A549 (cell line): ENCODE results near the gene DDR2. TPM values are rescaled to one million over a fixed set of nuclear protein-coding genes. Genes with fewer than 3 reads are reported as not detected.

Source experiments
- ATAC-seq, 2 experiments: fragments of 200-7000 bp in 1 of 2; fragments of >200 bp in 1 of 2; cut with Nextera tagmentation in 1 of 2; cut with Tn5 transposase in 1 of 2; 3 replicates each; pipeline versions ENCODE4 v1.8.0 to v1.9.1; 2018 to 2020; ENCODE audit warnings: mild to moderate bottlenecking in 1 of 2, moderate library complexity in 1 of 2
- CTCF ChIA-PET: fragments of 300-600 bp; sonication (Branson Sonifier 250); formaldehyde crosslinking; extraction: SDS; loops from one replicate; lab custom pipeline; 2021; ENCODE audit warnings: antibody characterized with exemption, inconsistent platforms; lab: Yijun Ruan, JAX
- POLR2A ChIA-PET: fragments of 350-600 bp; formaldehyde crosslinking; extraction: SDS; loops from one replicate; lab custom pipeline; 2021; ENCODE audit warnings: antibody characterized with exemption, inconsistent platforms; lab: Yijun Ruan, JAX
- DNase-seq, 2 experiments: peaks; one replicate each; pipeline versions ENCODE4 v3.0.0 to v3.0.0-alpha.2; 2011 to 2016; ENCODE audit warnings: low read depth in 1 of 2, low spot score in 1 of 2
- FAIRE-seq: peaks from 2 replicates; lab custom pipeline; 2011; peaks lifted over from hg19 to GRCh38; lab: Jason Lieb, UNC
- H3K27ac ChIP-seq, 2 experiments: fragments of >200 bp; sonication (Bioruptor Twin); formaldehyde crosslinking; 3 replicates each; pipeline ENCODE4 v1.5.1; 2016 to 2017
- H3K4me1 ChIP-seq: fragments of >200 bp; sonication (Bioruptor Twin); formaldehyde crosslinking; 3 replicates; pipeline ENCODE4 v1.6.1; 2016
- H3K4me2 ChIP-seq: fragments of >200 bp; sonication (Bioruptor Twin); formaldehyde crosslinking; 3 replicates; pipeline ENCODE4 v1.6.1; 2016
- H3K4me3 ChIP-seq: fragments of >200 bp; sonication (Bioruptor Twin); formaldehyde crosslinking; 3 replicates; pipeline ENCODE4 v1.5.1; 2016
- H3K9me3 ChIP-seq: fragments of >200 bp; sonication (Bioruptor Twin); formaldehyde crosslinking; 3 replicates; pipeline ENCODE4 v1.6.1; 2016
- CBX2 ChIP-seq: fragments of 200-600 bp; sonication (generic); IDR thresholded peaks from 2 replicates; pipeline ENCODE4 v1.6.1; 2016; ENCODE audit warnings: low read depth, mild to moderate bottlenecking, borderline replicate concordance
- CHD4 ChIP-seq: fragments of 200-600 bp; sonication (generic); IDR thresholded peaks from 2 replicates; pipeline ENCODE4 v1.6.1; 2016; ENCODE audit warnings: antibody characterized with exemption, mild to moderate bottlenecking, borderline replicate concordance
- EHF ChIP-seq: fragments of 250-450 bp; sonication (Bioruptor Pico); IDR thresholded peaks from 2 replicates; pipeline ENCODE4 v1.5.0; 2020; ENCODE audit warnings: mild to moderate bottlenecking
- ELK1 ChIP-seq: fragments of 150-350 bp; IDR thresholded peaks from 2 replicates; pipeline ENCODE4 v1.6.1; 2014; ENCODE audit warnings: low read depth, mild to moderate bottlenecking, low read length
- ESRRA ChIP-seq: fragments of 150-350 bp; IDR thresholded peaks from 2 replicates; pipeline ENCODE4 v1.6.1; 2014; ENCODE audit warnings: mild to moderate bottlenecking, low read length, borderline replicate concordance
- FOXS1 ChIP-seq: fragments of 250-450 bp; sonication (Bioruptor Pico); IDR thresholded peaks from 2 replicates; pipeline ENCODE4 v1.5.0; 2020; ENCODE audit warnings: mild to moderate bottlenecking, moderate library complexity
- HDAC2 ChIP-seq: fragments of 200-600 bp; sonication (generic); IDR thresholded peaks from 2 replicates; pipeline ENCODE4 v1.6.1; 2016
- HEYL ChIP-seq: fragments of 250-450 bp; sonication (Bioruptor Pico); IDR thresholded peaks from 2 replicates; pipeline ENCODE4 v1.8.0; 2021; ENCODE audit warnings: mild to moderate bottlenecking, moderate library complexity
- HOXA7 ChIP-seq: fragments of 250-450 bp; sonication (Bioruptor Pico); IDR thresholded peaks from 2 replicates; pipeline ENCODE4 v1.5.0; 2020; ENCODE audit warnings: mild to moderate bottlenecking, moderate library complexity
- HOXB13 ChIP-seq: fragments of 250-450 bp; sonication (Bioruptor Pico); IDR thresholded peaks from 2 replicates; pipeline ENCODE4 v1.5.0; 2020; ENCODE audit warnings: low read depth, mild to moderate bottlenecking, moderate library complexity
- HOXB5 ChIP-seq: fragments of 250-450 bp; sonication (Bioruptor Pico); IDR thresholded peaks from 2 replicates; pipeline ENCODE4 v1.5.0; 2020; ENCODE audit warnings: mild to moderate bottlenecking, moderate library complexity
- MAZ ChIP-seq: fragments of 150-350 bp; IDR thresholded peaks from 2 replicates; pipeline ENCODE4 v1.6.1; 2014; ENCODE audit warnings: antibody characterized with exemption, low read depth, low read length, borderline replicate concordance
- MYC ChIP-seq: IDR thresholded peaks from 2 replicates; pipeline ENCODE4 v1.6.1; 2012; ENCODE audit warnings: mild to moderate bottlenecking, inconsistent platforms, low read length, improper control_type of control experiment, borderline replicate concordance
- NPAS2 ChIP-seq: fragments of 250-450 bp; sonication (Bioruptor Pico); IDR thresholded peaks from 2 replicates; pipeline ENCODE4 v1.8.0; 2022; ENCODE audit warnings: mild to moderate bottlenecking, moderate library complexity, borderline replicate concordance
- PHF8 ChIP-seq: fragments of 200-600 bp; sonication (generic); IDR thresholded peaks from 2 replicates; pipeline ENCODE4 v1.6.1; 2016; ENCODE audit warnings: low read depth, mild to moderate bottlenecking, antibody characterized with exemption, moderate library complexity, borderline replicate concordance
- RAD21 ChIP-seq, 2 experiments: fragments of >200 bp in 1 of 2; sonication (Bioruptor Twin) in 1 of 2; formaldehyde crosslinking in 1 of 2; IDR thresholded peaks in 1 of 2; conservative IDR thresholded peaks in 1 of 2; 2 replicates in 1 of 2; 3 replicates in 1 of 2; pipeline ENCODE4 v1.6.1; 2012 to 2018; ENCODE audit warnings: inconsistent platforms in 1 of 2
- RARB ChIP-seq: fragments of 250-450 bp; sonication (Bioruptor Pico); IDR thresholded peaks from 2 replicates; pipeline ENCODE4 v1.8.0; 2021; ENCODE audit warnings: mild to moderate bottlenecking, moderate library complexity
- RCOR1 ChIP-seq: fragments of 150-350 bp; IDR thresholded peaks from 2 replicates; pipeline ENCODE4 v1.6.1; 2014; ENCODE audit warnings: antibody characterized with exemption, low read length, low read depth
- RNF2 ChIP-seq: fragments of 200-600 bp; sonication (generic); IDR thresholded peaks from 2 replicates; pipeline ENCODE4 v1.6.1; 2016; ENCODE audit warnings: low read depth, mild to moderate bottlenecking, antibody characterized with exemption, moderate library complexity, borderline replicate concordance
- TFCP2L1 ChIP-seq: fragments of 250-450 bp; sonication (Bioruptor Pico); IDR thresholded peaks from 2 replicates; pipeline ENCODE4 v1.5.0; 2021; ENCODE audit warnings: mild to moderate bottlenecking
- ZC3H11A ChIP-seq: fragments of 450-650 bp; IDR thresholded peaks from 2 replicates; pipeline ENCODE4 v1.6.1; 2014; ENCODE audit warnings: antibody characterized with exemption, mild to moderate bottlenecking
- ZFP36 ChIP-seq: fragments of 450-650 bp; IDR thresholded peaks from 2 replicates; pipeline ENCODE4 v1.6.1; 2014; ENCODE audit warnings: borderline replicate concordance; ENCODE audit not compliant: partially characterized antibody
- WGBS: methylation state at CpG from one replicate; pipeline ENCODE4 v1.1.6; 2017; ENCODE audit errors: missing lambda C conversion rate; 5-methylcytosine and 5-hydroxymethylcytosine counted together
- polyA plus RNA-seq, 4 experiments: library from polyadenylated mRNA; depleted of rRNA in 3 of 4; stranded (reverse); fragments of >200 nt; fragmentation: RNase III in 1 of 4; extraction: RNeasy Plus Mini Kit Qiagen cat#74134 plus additional on column Dnase treatment in 1 of 4; gene quantifications; 2 replicates in 3 of 4; 3 replicates in 1 of 4; pipeline ENCODE4 v1.2.3, GENCODE V29; 2011 to 2017
- TF ChIP-seq, protein P1 (sequence below): IDR thresholded peaks from 2 replicates; pipeline ENCODE4 v1.6.1; 2012; ENCODE audit warnings: low read depth, borderline replicate concordance
- TF ChIP-seq, protein P2 (sequence below): IDR thresholded peaks from 2 replicates; pipeline ENCODE4 v1.6.1; 2012

DDR2 gene
- polyA plus RNA-seq, 2 of the 4 experiments (the other 2 are of a cell fraction): 0.14 to 0.49 TPM

GRCh38 chr1:162621256-162621655, 11.0 kb upstream of the DDR2 start (continued):
- TF ChIP-seq MYC (no peak), ZFP36 (no peak)
- TF ChIP-seq, all 56 proteins: peak for 0

GRCh38 chr1:162625679-162626078, 6.6 kb upstream of the DDR2 start:
- Histone ChIP-seq H3K9me3 (no peaks in the 10 kb centered on the region), H3K27ac (no peak overlapping the region), H3K4me3 (no peak overlapping the region), H3K4me2 (no peak overlapping the region), H3K4me1 (no peaks in the 10 kb centered on the region)
- no peak for DNase-seq
- TF ChIP-seq ZC3H11A (no peak), RCOR1 (no peak), HEYL (CRISPR knock-in tag) (no peak), MYC (no peak), HOXB13 (CRISPR knock-in tag) (no peak), PHF8 (no peak), RARB (CRISPR knock-in tag) (no peak), MAZ (no peak), HOXB5 (no peak)
- POLR2A ChIA-PET: no interaction called here
- ATAC-seq: no peak
- WGBS: 48% methylated on average over 2 of the region's 2 CpGs
- CTCF ChIA-PET: interaction anchor here (4.0 kb wide), 1 partner anchor 12 kb away, joined by 22 read pairs; no protein-coding TSS in a partner anchor
- FAIRE-seq: no peak

DNA sequence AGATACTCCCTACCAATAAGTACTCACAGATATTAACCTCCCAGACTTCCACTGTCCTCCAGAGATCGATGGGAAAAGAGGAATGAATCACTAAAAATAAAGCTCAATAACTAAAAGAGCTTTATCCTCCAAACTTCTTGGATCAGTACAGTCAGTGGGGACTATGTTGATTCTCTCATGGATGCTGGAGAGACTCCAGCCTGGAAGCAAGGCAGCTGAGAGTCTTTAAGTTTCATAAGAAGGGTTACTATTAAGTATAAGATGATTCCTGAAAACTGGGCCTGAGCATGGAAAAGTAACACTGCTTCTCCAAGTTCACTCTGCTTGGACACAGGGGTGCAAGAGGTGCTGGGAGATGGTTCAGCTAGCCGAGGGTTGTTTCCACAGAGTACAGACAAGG, 6.2 kb upstream of the DDR2 start:
- Histone ChIP-seq H3K4me1 (no peaks in the 10 kb centered on the region), H3K4me2 (no peak overlapping the region), H3K9me3 (no peaks in the 10 kb centered on the region), H3K4me3 (no peak overlapping the region), H3K27ac (no peak overlapping the region)
- TF ChIP-seq, protein P1, sequence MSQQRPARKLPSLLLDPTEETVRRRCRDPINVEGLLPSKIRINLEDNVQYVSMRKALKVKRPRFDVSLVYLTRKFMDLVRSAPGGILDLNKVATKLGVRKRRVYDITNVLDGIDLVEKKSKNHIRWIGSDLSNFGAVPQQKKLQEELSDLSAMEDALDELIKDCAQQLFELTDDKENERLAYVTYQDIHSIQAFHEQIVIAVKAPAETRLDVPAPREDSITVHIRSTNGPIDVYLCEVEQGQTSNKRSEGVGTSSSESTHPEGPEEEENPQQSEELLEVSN: no peak
- no peak for TF ChIP-seq CBX2
- TF ChIP-seq TFCP2L1: no peak
- CTCF ChIA-PET: interaction anchor here (2.5 to 4.0 kb wide), 2 partner anchors 9 to 12 kb away, joined by 6 to 22 read pairs; no protein-coding TSS in a partner anchor
- 23% methylated on average over 2 of the region's 2 CpGs for WGBS
- ATAC-seq (no peak), FAIRE-seq (no peak), DNase-seq (no peak)
- POLR2A ChIA-PET: no interaction called here

DNA sequence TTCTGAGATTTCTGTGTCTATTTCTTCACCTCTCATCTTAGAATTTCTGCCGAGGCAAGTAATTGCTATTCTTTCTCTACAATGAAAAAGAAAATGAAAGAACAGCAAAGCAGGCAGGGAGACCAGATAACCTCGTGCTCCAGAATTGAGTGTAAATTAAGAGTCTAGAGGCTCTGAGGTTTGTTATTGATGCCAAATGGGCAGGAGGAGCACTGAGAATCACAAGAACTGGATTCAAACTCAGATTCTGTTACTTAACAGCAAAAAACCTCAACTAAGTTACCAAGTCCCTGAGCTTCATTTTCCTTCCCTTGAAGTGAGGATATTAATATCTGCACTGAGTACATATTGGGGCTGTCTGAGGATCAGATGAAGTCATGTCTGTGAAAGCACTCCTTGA, 5.5 kb upstream of the DDR2 start:
- ChIA-PET CTCF (interaction anchor here (2.5 kb wide), 2 partner anchors 9 to 14 kb away, joined by 6 to 7 read pairs; no protein-coding TSS in a partner anchor), POLR2A (no interaction called here)
- DNase-seq (no peak), ATAC-seq (no peak), FAIRE-seq (no peak)
- 32% methylated on average over 2 of the region's 2 CpGs for WGBS
- H3K9me3 ChIP-seq: no peaks in the 10 kb centered on the region
- H3K4me1 ChIP-seq: no peaks in the 10 kb centered on the region
- TF ChIP-seq HOXB5: no peak
- no peak for TF ChIP-seq ZC3H11A
- TF ChIP-seq HOXA7 (CRISPR knock-in tag): no peak
- TF ChIP-seq EHF (CRISPR knock-in tag): no peak
- TF ChIP-seq RAD21 (conservative IDR thresholded peaks at IDR 0.05 in 1 of 2, IDR thresholded peaks at IDR 0.05 in 1 of 2): no peak
- no peak for TF ChIP-seq NPAS2 (CRISPR knock-in tag)
- TF ChIP-seq RARB (CRISPR knock-in tag): no peak
- TF ChIP-seq RCOR1: no peak
- no peak for TF ChIP-seq HDAC2
- TF ChIP-seq, protein P2, sequence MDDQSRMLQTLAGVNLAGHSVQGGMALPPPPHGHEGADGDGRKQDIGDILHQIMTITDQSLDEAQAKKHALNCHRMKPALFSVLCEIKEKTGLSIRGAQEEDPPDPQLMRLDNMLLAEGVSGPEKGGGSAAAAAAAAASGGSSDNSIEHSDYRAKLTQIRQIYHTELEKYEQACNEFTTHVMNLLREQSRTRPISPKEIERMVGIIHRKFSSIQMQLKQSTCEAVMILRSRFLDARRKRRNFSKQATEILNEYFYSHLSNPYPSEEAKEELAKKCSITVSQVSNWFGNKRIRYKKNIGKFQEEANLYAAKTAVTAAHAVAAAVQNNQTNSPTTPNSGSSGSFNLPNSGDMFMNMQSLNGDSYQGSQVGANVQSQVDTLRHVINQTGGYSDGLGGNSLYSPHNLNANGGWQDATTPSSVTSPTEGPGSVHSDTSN: no peak
- no peak for TF ChIP-seq CHD4
- no peak for TF ChIP-seq FOXS1 (CRISPR knock-in tag)
- TF ChIP-seq RNF2: no peak
- no peak for TF ChIP-seq ELK1
- TF ChIP-seq ESRRA: no peak
- no peak overlapping the region for H3K4me3 ChIP-seq
- no peak overlapping the region for H3K4me2 ChIP-seq
- no peak overlapping the region for H3K27ac ChIP-seq
